ENCODE measurements around the gene SETD5.

- TF ChIP-seq CTCF (IDR thresholded peaks at IDR 0.05), result no peak
- no peak for TF ChIP-seq EP300 (IDR thresholded peaks at IDR 0.05)
Observed at GRCh38 chr3:9390265-9390888, 7.0 kb upstream of the SETD5 start.
